Measurements from ENCODE around the gene KLHL3.

Gene KLHL3

GRCh38 chr5:137743031-137743640 is 7.2 kb upstream of the KLHL3 start:
- DNase-seq (ENCODE audit: low read depth) = peak; percentile 62

GRCh38 chr5:137741718-137742117 is 5.8 kb upstream of the KLHL3 start:
- DNase-seq (ENCODE audit: low read depth) = no peak

GRCh38 chr5:137739737-137740136 is 3.8 kb upstream of the KLHL3 start:
- DNase-seq (ENCODE audit: low read depth) = no peak

- DNase-seq (ENCODE audit: low read depth) = no peak
These were observed 3.1 kb upstream of the KLHL3 start for GRCh38 chr5:137738947-137739346.

- DNase-seq (ENCODE audit: low read depth) = peak; percentile 48
These were observed 1.7 kb upstream of the KLHL3 start for GRCh38 chr5:137737349-137738131.

GRCh38 chr5:137736496-137736895 is 607 bp upstream of the KLHL3 start:
- DNase-seq (ENCODE audit: low read depth) = no peak

- peak; percentile 18 for DNase-seq (ENCODE audit: low read depth)
These were observed 831 bp downstream of the KLHL3 start for GRCh38 chr5:137734962-137735554.

- DNase-seq (ENCODE audit: low read depth) = no peak
These were observed 1.6 kb downstream of the KLHL3 start for GRCh38 chr5:137734331-137734730.

GRCh38 chr5:137733922-137734321 is 2.0 kb downstream of the KLHL3 start:
- DNase-seq (ENCODE audit: low read depth) = no peak

GRCh38 chr5:137733006-137733405 is 2.9 kb downstream of the KLHL3 start:
- no peak for DNase-seq (ENCODE audit: low read depth)

GRCh38 chr5:137731176-137731575 is 4.7 kb downstream of the KLHL3 start:
- peak; percentile 76 for DNase-seq (ENCODE audit: low read depth)

- no peak for DNase-seq (ENCODE audit: low read depth)
These were observed 5.6 kb downstream of the KLHL3 start for GRCh38 chr5:137730336-137730735.

GRCh38 chr5:137728048-137728447 is 7.8 kb downstream of the KLHL3 start:
- DNase-seq (ENCODE audit: low read depth) = no peak

GRCh38 chr5:137727623-137728022 is 8.3 kb downstream of the KLHL3 start:
- DNase-seq (ENCODE audit: low read depth) = no peak

- no peak for DNase-seq (ENCODE audit: low read depth)
These were observed 11.6 kb downstream of the KLHL3 start for GRCh38 chr5:137724251-137724650.

- DNase-seq (ENCODE audit: low read depth) = no peak
These were observed 17.3 kb downstream of the KLHL3 start for GRCh38 chr5:137718611-137719010.

- DNase-seq (ENCODE audit: low read depth) = no peak
These were observed 19.6 kb downstream of the KLHL3 start for GRCh38 chr5:137716337-137716736.

- no peak for DNase-seq (ENCODE audit: low read depth)
These were observed 20.4 kb downstream of the KLHL3 start for GRCh38 chr5:137715456-137715855.

GRCh38 chr5:137714946-137715345 is 20.9 kb downstream of the KLHL3 start:
- DNase-seq (ENCODE audit: low read depth) = no peak

- DNase-seq (ENCODE audit: low read depth) = peak; percentile 5
These were observed 21.4 kb downstream of the KLHL3 start for GRCh38 chr5:137714494-137714893.

GRCh38 chr5:137712139-137712667 is 23.7 kb downstream of the KLHL3 start:
- no peak for DNase-seq (ENCODE audit: low read depth)

GRCh38 chr5:137710086-137710485 is 25.8 kb downstream of the KLHL3 start:
- peak; percentile 19 for DNase-seq (ENCODE audit: low read depth)

Data from fibroblast of gingiva (primary cell).